SK-N-SH treated with all-trans-retinoic acid at 6 μM for 48 hours (cell line): ENCODE data around the gene MOGAT1.

Experiments
- BACH2 ChIP-seq: fragments of 250-450 bp; sonication (Bioruptor Pico); IDR thresholded peaks from 2 replicates; pipeline ENCODE4 v1.9.0; 2021; ENCODE audit warnings: mild to moderate bottlenecking, borderline replicate concordance
- PPARA ChIP-seq: fragments of 250-450 bp; sonication (Bioruptor Pico); IDR thresholded peaks from 2 replicates; pipeline ENCODE4 v1.5.0; 2020; ENCODE audit warnings: mild to moderate bottlenecking, borderline replicate concordance

GRCh38 chr2:222724208-222724607, 52.8 kb downstream of the MOGAT1 start:
- TF ChIP-seq PPARA (no peak), BACH2 (CRISPR knock-in tag) (no peak)
